WTC11 (cell line): ENCODE results near the gene NSUN4. TPM values are rescaled to one million over a fixed set of nuclear protein-coding genes. Genes with fewer than 3 reads are reported as not detected.
A peak's percentile ranks its signal among the peaks of the same experiment; 100 is the strongest.

Experiments
- CBFB ChIP-seq: sonication (generic); formaldehyde crosslinking; IDR thresholded peaks from 2 replicates; pipeline ENCODE4 v1.8.1; 2022; ENCODE audit warnings: mild to moderate bottlenecking, low read depth, missing genetic modification reagents
- ELF4 ChIP-seq: sonication (generic); formaldehyde crosslinking; IDR thresholded peaks from 2 replicates; pipeline ENCODE4 v1.8.1; 2022; ENCODE audit warnings: low read depth, mild to moderate bottlenecking, moderate library complexity, missing genetic modification reagents
- ETV6 ChIP-seq: sonication (generic); formaldehyde crosslinking; IDR thresholded peaks from 2 replicates; pipeline ENCODE4 v1.8.1; 2022; ENCODE audit warnings: mild to moderate bottlenecking, missing genetic modification reagents
- FOXK1 ChIP-seq: sonication (generic); formaldehyde crosslinking; IDR thresholded peaks from 2 replicates; pipeline ENCODE4 v1.8.0; 2022; ENCODE audit warnings: mild to moderate bottlenecking, moderate library complexity, missing genetic modification reagents
- NFE2L1 ChIP-seq: sonication (generic); formaldehyde crosslinking; IDR thresholded peaks from 2 replicates; pipeline ENCODE4 v1.8.1; 2023; ENCODE audit warnings: missing genetic modification reagents
- NR1H2 ChIP-seq: sonication (generic); formaldehyde crosslinking; IDR thresholded peaks from 2 replicates; pipeline ENCODE4 v1.9.0; 2021; ENCODE audit warnings: mild to moderate bottlenecking, moderate library complexity, missing genetic modification reagents
- OVOL2 ChIP-seq: fragments of 250-450 bp; sonication (Bioruptor Pico); IDR thresholded peaks from 2 replicates; pipeline ENCODE4 v1.9.0; 2021; ENCODE audit warnings: mild to moderate bottlenecking, borderline replicate concordance
- SOX15 ChIP-seq: fragments of 250-450 bp; sonication (Bioruptor Pico); IDR thresholded peaks from 2 replicates; pipeline ENCODE4 v1.9.0; 2021; ENCODE audit warnings: mild to moderate bottlenecking
- TCF7 ChIP-seq: sonication (generic); formaldehyde crosslinking; IDR thresholded peaks from 2 replicates; pipeline ENCODE4 v1.8.0; 2022; ENCODE audit warnings: mild to moderate bottlenecking, low read depth, missing genetic modification reagents, moderate library complexity
- TEAD1 ChIP-seq: sonication (generic); formaldehyde crosslinking; IDR thresholded peaks from 2 replicates; pipeline ENCODE4 v1.8.0; 2022; ENCODE audit warnings: mild to moderate bottlenecking, missing genetic modification reagents
- ZNF138 ChIP-seq: sonication (generic); formaldehyde crosslinking; conservative IDR thresholded peaks from 2 replicates; pipeline ENCODE4 v1.8.1; 2022; ENCODE audit warnings: mild to moderate bottlenecking, moderate library complexity, missing genetic modification reagents
- ZNF263 ChIP-seq: sonication (generic); formaldehyde crosslinking; IDR thresholded peaks from 2 replicates; pipeline ENCODE4 v1.8.1; 2022; ENCODE audit warnings: low read depth, mild to moderate bottlenecking, moderate library complexity, missing genetic modification reagents
- ZNF317 ChIP-seq: sonication (generic); formaldehyde crosslinking; IDR thresholded peaks from 2 replicates; pipeline ENCODE4 v1.8.1; 2023; ENCODE audit warnings: low read depth, mild to moderate bottlenecking, moderate library complexity, missing genetic modification reagents, borderline replicate concordance
- ZNF396 ChIP-seq: fragments of 250-450 bp; sonication (Bioruptor Pico); IDR thresholded peaks from 2 replicates; pipeline ENCODE4 v1.8.0; 2021; ENCODE audit warnings: mild to moderate bottlenecking, moderate library complexity, borderline replicate concordance
- total RNA-seq: library from RNA; stranded (reverse); gene quantifications from 3 replicates; pipeline ENCODE4 v1.2.3, GENCODE V29; 2021
- TF ChIP-seq, protein P1 (sequence below): fragments of 250-450 bp; sonication (Bioruptor Pico); conservative IDR thresholded peaks from 2 replicates; pipeline ENCODE4 v1.9.0; 2021; ENCODE audit warnings: mild to moderate bottlenecking
- TF ChIP-seq, protein P2 (sequence below): fragments of 250-450 bp; sonication (Bioruptor Pico); IDR thresholded peaks from 2 replicates; pipeline ENCODE4 v1.9.0; 2021; ENCODE audit warnings: mild to moderate bottlenecking
- TF ChIP-seq, protein P3 (sequence below): sonication (generic); formaldehyde crosslinking; IDR thresholded peaks from 2 replicates; pipeline ENCODE4 v1.8.1; 2023; ENCODE audit warnings: mild to moderate bottlenecking, missing genetic modification reagents, moderate library complexity
- TF ChIP-seq, protein P4 (sequence below): sonication (generic); formaldehyde crosslinking; conservative IDR thresholded peaks from 2 replicates; pipeline ENCODE4 v1.8.1; 2023; ENCODE audit warnings: mild to moderate bottlenecking, low read depth, missing genetic modification reagents, moderate library complexity
- TF ChIP-seq, protein P5 (sequence below): sonication (generic); formaldehyde crosslinking; IDR thresholded peaks from 2 replicates; pipeline ENCODE4 v1.8.1; 2022; ENCODE audit warnings: low read depth, missing genetic modification reagents, borderline replicate concordance
- TF ChIP-seq, protein P6 (sequence below): sonication (generic); formaldehyde crosslinking; IDR thresholded peaks from 2 replicates; pipeline ENCODE4 v1.8.1; 2023; ENCODE audit warnings: mild to moderate bottlenecking, missing genetic modification reagents, borderline replicate concordance
- TF ChIP-seq, protein P7 (sequence below): sonication (generic); formaldehyde crosslinking; IDR thresholded peaks from 2 replicates; pipeline ENCODE4 v1.8.1; 2023; ENCODE audit warnings: mild to moderate bottlenecking, missing genetic modification reagents
- TF ChIP-seq, protein P8 (sequence below): sonication (generic); formaldehyde crosslinking; IDR thresholded peaks from 2 replicates; pipeline ENCODE4 v1.8.0; 2022; ENCODE audit warnings: mild to moderate bottlenecking, missing genetic modification reagents

NSUN4 gene
- total RNA-seq, 1 experiment from 2014 or later = 22.6 TPM

DNA sequence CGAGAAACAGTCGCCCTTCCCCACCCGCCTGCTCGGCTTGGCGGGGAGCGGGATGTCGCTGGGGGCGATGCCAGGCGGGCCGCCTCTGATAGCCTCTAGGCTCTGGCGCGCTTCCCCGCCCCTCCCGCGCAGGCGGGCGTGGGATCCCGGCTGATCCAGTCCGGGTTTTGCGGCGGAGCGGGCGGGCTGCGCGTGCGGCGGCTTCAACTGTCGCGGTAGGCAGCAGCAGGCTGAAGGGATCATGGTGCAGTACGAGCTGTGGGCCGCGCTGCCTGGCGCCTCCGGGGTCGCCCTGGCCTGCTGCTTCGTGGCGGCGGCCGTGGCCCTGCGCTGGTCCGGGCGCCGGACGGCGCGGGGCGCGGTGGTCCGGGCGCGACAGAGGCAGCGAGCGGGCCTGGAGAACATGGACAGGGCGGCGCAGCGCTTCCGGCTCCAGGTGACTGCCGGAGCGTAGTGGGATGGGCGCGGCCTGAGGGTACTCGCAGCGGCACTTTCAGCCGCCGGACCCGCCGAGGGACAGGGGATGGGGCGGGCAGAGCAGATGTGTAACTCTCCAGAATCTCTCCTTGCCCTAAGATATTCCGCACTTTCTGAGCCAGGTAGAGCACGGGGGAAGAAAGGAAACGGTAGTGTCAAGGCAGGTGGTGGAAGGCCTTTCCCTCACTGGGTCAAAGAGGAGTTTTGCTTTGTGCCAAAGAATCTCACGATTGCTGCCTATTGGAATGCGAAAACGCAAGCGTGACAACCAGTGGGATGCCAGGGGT is 53.7 kb downstream of the NSUN4 start, which contains the start of gene FAAH (continued):
- TF ChIP-seq, protein P1, sequence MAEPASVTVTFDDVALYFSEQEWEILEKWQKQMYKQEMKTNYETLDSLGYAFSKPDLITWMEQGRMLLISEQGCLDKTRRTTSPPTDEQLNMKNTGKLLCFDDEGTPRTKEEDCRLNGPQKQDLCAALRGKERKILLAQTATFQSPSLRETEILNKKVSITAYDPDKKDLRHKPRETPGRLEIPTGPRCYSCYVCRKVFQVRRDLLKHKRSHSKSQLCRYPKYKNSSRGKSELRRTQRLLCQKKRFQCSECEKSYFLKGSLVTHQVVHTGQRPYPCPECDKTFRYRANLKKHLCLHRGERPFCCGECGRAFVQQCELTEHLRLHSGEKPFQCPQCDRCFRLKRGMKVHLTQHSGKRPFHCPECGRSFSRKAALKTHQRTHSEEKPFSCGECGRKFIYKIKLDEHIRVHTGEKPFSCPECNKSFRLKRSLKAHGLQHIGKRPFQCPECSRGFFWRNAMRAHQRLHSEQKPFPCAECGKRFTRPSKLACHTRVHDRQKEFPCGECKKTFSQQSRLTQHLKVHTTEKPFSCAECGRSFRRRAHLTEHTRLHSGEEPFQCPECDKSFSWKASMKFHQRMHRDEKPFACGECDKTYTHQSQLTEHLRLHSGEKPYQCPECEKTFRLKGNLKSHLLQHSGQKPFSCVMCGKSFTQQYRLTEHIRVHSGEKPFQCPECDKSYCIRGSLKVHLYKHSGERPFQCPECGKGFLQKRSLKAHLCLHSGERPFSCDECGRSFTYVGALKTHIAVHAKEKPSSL = no peak
- TF ChIP-seq ETV6 (CRISPR knock-in tag) (peak; percentile 91), ZNF396 (CRISPR knock-in tag) (no peak), SOX15 (CRISPR knock-in tag) (no peak), FOXK1 (peak; percentile 79), OVOL2 (CRISPR knock-in tag) (no peak), ZNF317 (CRISPR knock-in tag) (peak; percentile 55; the same call in 1 of the 2 replicates), CBFB (CRISPR knock-in tag) (peak; percentile 73; the same call in 1 of the 2 replicates), NR1H2 (CRISPR knock-in tag) (no peak), NFE2L1 (CRISPR knock-in tag) (peak; percentile 92; the same call in 1 of the 2 replicates), ELF4 (CRISPR knock-in tag) (no peak), TCF7 (CRISPR knock-in tag) (0 out of 2 replicates have a peak, but pooled peaks have one; percentile 21), TEAD1 (CRISPR knock-in tag) (peak; percentile 95), ZNF263 (no peak), ZNF138 (CRISPR knock-in tag) (no peak)
- TF ChIP-seq, protein P2, sequence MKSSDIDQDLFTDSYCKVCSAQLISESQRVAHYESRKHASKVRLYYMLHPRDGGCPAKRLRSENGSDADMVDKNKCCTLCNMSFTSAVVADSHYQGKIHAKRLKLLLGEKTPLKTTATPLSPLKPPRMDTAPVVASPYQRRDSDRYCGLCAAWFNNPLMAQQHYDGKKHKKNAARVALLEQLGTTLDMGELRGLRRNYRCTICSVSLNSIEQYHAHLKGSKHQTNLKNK (CRISPR knock-in tag) = no peak
- TF ChIP-seq, protein P3, sequence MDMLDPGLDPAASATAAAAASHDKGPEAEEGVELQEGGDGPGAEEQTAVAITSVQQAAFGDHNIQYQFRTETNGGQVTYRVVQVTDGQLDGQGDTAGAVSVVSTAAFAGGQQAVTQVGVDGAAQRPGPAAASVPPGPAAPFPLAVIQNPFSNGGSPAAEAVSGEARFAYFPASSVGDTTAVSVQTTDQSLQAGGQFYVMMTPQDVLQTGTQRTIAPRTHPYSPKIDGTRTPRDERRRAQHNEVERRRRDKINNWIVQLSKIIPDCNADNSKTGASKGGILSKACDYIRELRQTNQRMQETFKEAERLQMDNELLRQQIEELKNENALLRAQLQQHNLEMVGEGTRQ = no peak; the same call in 1 of the 2 replicates
- TF ChIP-seq, protein P4, sequence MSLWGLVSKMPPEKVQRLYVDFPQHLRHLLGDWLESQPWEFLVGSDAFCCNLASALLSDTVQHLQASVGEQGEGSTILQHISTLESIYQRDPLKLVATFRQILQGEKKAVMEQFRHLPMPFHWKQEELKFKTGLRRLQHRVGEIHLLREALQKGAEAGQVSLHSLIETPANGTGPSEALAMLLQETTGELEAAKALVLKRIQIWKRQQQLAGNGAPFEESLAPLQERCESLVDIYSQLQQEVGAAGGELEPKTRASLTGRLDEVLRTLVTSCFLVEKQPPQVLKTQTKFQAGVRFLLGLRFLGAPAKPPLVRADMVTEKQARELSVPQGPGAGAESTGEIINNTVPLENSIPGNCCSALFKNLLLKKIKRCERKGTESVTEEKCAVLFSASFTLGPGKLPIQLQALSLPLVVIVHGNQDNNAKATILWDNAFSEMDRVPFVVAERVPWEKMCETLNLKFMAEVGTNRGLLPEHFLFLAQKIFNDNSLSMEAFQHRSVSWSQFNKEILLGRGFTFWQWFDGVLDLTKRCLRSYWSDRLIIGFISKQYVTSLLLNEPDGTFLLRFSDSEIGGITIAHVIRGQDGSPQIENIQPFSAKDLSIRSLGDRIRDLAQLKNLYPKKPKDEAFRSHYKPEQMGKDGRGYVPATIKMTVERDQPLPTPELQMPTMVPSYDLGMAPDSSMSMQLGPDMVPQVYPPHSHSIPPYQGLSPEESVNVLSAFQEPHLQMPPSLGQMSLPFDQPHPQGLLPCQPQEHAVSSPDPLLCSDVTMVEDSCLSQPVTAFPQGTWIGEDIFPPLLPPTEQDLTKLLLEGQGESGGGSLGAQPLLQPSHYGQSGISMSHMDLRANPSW = peak; percentile 84; the same call in 1 of the 2 replicates
- TF ChIP-seq, protein P5, sequence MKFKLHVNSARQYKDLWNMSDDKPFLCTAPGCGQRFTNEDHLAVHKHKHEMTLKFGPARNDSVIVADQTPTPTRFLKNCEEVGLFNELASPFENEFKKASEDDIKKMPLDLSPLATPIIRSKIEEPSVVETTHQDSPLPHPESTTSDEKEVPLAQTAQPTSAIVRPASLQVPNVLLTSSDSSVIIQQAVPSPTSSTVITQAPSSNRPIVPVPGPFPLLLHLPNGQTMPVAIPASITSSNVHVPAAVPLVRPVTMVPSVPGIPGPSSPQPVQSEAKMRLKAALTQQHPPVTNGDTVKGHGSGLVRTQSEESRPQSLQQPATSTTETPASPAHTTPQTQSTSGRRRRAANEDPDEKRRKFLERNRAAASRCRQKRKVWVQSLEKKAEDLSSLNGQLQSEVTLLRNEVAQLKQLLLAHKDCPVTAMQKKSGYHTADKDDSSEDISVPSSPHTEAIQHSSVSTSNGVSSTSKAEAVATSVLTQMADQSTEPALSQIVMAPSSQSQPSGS = no peak
- TF ChIP-seq, protein P6, sequence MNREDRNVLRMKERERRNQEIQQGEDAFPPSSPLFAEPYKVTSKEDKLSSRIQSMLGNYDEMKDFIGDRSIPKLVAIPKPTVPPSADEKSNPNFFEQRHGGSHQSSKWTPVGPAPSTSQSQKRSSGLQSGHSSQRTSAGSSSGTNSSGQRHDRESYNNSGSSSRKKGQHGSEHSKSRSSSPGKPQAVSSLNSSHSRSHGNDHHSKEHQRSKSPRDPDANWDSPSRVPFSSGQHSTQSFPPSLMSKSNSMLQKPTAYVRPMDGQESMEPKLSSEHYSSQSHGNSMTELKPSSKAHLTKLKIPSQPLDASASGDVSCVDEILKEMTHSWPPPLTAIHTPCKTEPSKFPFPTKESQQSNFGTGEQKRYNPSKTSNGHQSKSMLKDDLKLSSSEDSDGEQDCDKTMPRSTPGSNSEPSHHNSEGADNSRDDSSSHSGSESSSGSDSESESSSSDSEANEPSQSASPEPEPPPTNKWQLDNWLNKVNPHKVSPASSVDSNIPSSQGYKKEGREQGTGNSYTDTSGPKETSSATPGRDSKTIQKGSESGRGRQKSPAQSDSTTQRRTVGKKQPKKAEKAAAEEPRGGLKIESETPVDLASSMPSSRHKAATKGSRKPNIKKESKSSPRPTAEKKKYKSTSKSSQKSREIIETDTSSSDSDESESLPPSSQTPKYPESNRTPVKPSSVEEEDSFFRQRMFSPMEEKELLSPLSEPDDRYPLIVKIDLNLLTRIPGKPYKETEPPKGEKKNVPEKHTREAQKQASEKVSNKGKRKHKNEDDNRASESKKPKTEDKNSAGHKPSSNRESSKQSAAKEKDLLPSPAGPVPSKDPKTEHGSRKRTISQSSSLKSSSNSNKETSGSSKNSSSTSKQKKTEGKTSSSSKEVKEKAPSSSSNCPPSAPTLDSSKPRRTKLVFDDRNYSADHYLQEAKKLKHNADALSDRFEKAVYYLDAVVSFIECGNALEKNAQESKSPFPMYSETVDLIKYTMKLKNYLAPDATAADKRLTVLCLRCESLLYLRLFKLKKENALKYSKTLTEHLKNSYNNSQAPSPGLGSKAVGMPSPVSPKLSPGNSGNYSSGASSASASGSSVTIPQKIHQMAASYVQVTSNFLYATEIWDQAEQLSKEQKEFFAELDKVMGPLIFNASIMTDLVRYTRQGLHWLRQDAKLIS = no peak
- TF ChIP-seq, protein P7, sequence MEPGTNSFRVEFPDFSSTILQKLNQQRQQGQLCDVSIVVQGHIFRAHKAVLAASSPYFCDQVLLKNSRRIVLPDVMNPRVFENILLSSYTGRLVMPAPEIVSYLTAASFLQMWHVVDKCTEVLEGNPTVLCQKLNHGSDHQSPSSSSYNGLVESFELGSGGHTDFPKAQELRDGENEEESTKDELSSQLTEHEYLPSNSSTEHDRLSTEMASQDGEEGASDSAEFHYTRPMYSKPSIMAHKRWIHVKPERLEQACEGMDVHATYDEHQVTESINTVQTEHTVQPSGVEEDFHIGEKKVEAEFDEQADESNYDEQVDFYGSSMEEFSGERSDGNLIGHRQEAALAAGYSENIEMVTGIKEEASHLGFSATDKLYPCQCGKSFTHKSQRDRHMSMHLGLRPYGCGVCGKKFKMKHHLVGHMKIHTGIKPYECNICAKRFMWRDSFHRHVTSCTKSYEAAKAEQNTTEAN (CRISPR knock-in tag) = peak; percentile 70; the same call in 1 of the 2 replicates
- TF ChIP-seq, protein P8, sequence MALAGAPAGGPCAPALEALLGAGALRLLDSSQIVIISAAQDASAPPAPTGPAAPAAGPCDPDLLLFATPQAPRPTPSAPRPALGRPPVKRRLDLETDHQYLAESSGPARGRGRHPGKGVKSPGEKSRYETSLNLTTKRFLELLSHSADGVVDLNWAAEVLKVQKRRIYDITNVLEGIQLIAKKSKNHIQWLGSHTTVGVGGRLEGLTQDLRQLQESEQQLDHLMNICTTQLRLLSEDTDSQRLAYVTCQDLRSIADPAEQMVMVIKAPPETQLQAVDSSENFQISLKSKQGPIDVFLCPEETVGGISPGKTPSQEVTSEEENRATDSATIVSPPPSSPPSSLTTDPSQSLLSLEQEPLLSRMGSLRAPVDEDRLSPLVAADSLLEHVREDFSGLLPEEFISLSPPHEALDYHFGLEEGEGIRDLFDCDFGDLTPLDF = no peak
